Measurements from ENCODE around the gene TGM5.

GRCh38 chr15:43302205-43302817, 35.6 kb upstream of the TGM5 start, which contains the start of gene TGM7:
- no peak for TF ChIP-seq CTCF (IDR thresholded peaks at IDR 0.05)
- TF ChIP-seq POLR2A (IDR thresholded peaks at IDR 0.05): no peak
- no peak for TF ChIP-seq POLR2AphosphoS5 (IDR thresholded peaks at IDR 0.05)
- TF ChIP-seq EP300 (IDR thresholded peaks at IDR 0.05): no peak

Measured in upper lobe of left lung (tissue), 4 donors.